ENCODE measurements around the gene FSCN2.
"Not testable (repeated sequence)": the region's sequence is repeated elsewhere in the genome, so short reads cannot be mapped to it uniquely, and the experiment has no call there.

DNA sequence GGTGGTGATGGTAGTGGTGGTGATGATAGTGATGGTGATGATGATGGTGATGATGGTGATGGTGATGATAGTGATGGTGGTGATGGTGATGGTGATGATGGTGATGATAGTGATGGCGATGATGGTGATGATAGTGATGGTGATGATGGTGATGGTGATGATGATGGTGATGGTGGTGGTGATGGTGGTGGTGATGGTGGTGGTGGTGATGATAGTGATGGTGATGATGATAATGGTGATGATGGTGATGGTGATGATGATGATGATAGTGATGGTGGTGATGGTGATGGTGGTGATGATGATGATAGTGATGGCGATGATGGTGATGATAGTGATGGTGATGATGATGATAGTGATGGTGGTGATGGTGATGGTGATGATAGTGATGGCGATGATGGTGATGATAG lies 3.8 kb downstream of the FSCN2 start:
- not testable (repeated sequence) for TF ChIP-seq POLR2A (IDR thresholded peaks at IDR 0.05)
- TF ChIP-seq, protein P1, sequence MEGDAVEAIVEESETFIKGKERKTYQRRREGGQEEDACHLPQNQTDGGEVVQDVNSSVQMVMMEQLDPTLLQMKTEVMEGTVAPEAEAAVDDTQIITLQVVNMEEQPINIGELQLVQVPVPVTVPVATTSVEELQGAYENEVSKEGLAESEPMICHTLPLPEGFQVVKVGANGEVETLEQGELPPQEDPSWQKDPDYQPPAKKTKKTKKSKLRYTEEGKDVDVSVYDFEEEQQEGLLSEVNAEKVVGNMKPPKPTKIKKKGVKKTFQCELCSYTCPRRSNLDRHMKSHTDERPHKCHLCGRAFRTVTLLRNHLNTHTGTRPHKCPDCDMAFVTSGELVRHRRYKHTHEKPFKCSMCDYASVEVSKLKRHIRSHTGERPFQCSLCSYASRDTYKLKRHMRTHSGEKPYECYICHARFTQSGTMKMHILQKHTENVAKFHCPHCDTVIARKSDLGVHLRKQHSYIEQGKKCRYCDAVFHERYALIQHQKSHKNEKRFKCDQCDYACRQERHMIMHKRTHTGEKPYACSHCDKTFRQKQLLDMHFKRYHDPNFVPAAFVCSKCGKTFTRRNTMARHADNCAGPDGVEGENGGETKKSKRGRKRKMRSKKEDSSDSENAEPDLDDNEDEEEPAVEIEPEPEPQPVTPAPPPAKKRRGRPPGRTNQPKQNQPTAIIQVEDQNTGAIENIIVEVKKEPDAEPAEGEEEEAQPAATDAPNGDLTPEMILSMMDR (IDR thresholded peaks at IDR 0.05) = not testable (repeated sequence)
